Renal cortex interstitium (tissue), 11 donors: Measurements from ENCODE around the gene GID8. TPM values are rescaled to one million over a fixed set of nuclear protein-coding genes. Genes with fewer than 3 reads are reported as not detected.

Experiments used
- DNase-seq, 11 donors: peaks; one replicate each; pipeline ENCODE4 v3.0.0-alpha.2; 2013; ENCODE audit warnings: low read depth in 9 of 11, low spot score in 4 of 11; ENCODE audit errors: extremely low read depth in 1 of 11
- polyA plus RNA-seq, 3 donors: library from polyadenylated mRNA; unstranded; fragments of 120-200 nt; gene quantifications; one replicate each; pipeline ENCODE4 v1.2.1, GENCODE V29; 2013; ENCODE audit not compliant: insufficient read length in 3 of 3

The GID8 gene
- polyA plus RNA-seq, 3 donors: 53.6 to 55.9 (median 55.4) TPM

- DNase-seq: no peak
Observed at GRCh38 chr20:62898970-62899632, 38.8 kb upstream of the GID8 start.

- DNase-seq: no peak
Observed at GRCh38 chr20:62899633-62900051, 38.3 kb upstream of the GID8 start.

- DNase-seq: peak in 6 of 11 donors; percentile 56 to 67 (median 64)
Observed at GRCh38 chr20:62900052-62900691, 37.8 kb upstream of the GID8 start.

DNA sequence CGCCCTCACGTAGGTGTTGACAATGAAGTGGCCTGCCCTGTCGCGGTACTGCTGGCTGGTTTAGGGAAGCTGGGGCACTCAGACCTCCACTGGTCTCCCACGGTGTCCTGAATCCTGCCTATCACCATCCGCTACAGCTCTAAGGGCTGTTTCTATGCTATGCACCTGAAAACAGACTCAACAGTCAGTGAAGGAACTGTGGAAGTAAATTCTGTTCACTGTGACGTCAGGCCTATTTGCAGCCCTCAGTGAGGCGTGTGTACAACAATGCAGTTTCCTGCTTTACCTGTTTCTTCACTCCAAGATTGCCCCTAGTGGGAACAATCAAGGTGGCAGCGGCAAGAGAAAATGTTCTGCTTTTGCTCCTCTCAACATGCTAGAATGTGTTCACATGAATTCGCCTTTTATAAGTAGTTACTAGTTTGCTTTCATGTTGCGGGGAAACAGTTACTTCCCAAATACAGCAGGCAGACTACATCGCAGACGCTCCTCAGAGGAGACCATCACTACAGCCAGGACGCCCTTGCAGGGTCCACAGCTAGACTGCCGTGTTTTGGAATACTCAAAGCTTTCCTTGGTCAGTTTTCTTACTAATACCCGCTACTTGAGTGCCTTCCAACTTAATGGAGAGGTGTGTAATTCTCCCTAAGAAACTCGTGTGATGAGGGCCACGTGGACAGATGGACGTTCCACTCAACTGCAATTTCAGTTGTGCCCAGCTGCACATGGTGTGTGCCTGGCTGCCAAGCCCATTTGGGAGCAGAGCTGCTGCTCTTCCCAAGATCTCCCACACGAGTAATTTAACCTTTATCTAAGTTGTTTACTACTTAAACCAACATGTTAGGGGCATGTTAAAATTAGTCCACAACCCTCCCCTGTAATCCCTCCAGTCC lies 37.0 kb upstream of the GID8 start:
- DNase-seq: peak in 5 of 11 donors; percentile 39 to 65 (median 57)

DNA sequence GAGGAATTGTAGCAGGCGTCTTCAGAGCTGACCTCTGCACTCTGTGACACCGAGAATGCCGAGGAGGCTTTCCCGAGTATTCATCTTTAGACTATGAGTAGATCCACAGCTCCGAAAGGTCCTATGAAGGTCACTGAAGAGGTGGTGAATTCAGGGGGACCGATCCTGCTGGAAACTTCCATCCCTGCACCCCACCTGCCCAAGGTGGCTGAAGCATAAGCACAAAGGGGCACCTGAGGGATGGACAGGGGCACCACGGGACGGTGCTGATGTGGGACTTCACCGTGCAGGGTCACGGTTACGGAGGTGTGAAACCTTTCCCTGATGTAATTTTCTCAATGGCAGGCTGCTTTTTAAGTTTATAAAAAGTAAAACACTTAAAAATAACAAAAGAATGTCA lies 36.1 kb upstream of the GID8 start:
- no peak for DNase-seq

DNA sequence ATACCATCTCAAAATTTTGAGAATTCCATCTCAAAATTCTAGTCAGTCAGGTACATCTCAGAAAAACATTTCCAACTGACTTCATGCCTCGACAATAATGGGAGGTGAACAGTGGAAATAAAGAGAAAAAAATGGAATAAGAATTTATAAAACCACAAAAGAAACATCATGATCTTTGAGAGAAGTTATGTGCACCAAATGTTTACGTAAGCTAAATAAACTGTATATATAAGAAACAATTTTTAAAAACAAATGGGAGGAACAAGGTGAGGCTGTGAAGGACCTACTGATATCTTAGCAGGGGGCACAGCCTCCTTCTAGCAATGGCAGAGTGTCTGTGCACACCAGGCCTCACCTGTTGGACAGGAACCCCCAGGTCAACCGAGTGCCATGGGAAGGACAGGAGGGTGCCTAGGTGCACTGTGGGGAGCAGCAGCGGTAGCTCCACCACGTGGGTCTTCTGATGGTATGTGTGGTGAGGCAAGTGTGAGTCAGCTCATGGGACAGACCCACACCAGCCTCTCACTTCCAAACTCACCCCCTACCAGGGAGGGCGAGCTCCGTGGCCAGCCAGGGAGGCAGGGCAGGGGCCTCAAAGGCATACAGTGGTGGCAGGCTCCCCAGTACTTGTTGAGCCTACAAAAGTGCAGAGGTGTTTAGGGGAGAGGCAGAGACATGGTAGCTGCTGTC lies 34.9 kb upstream of the GID8 start:
- DNase-seq: no peak

- DNase-seq: no peak
Observed at GRCh38 chr20:62905536-62906117, 32.3 kb upstream of the GID8 start.

GRCh38 chr20:62906209-62906608 lies 31.7 kb upstream of the GID8 start:
- no peak for DNase-seq

GRCh38 chr20:62906647-62907375 lies 31.1 kb upstream of the GID8 start:
- DNase-seq: no peak

DNA sequence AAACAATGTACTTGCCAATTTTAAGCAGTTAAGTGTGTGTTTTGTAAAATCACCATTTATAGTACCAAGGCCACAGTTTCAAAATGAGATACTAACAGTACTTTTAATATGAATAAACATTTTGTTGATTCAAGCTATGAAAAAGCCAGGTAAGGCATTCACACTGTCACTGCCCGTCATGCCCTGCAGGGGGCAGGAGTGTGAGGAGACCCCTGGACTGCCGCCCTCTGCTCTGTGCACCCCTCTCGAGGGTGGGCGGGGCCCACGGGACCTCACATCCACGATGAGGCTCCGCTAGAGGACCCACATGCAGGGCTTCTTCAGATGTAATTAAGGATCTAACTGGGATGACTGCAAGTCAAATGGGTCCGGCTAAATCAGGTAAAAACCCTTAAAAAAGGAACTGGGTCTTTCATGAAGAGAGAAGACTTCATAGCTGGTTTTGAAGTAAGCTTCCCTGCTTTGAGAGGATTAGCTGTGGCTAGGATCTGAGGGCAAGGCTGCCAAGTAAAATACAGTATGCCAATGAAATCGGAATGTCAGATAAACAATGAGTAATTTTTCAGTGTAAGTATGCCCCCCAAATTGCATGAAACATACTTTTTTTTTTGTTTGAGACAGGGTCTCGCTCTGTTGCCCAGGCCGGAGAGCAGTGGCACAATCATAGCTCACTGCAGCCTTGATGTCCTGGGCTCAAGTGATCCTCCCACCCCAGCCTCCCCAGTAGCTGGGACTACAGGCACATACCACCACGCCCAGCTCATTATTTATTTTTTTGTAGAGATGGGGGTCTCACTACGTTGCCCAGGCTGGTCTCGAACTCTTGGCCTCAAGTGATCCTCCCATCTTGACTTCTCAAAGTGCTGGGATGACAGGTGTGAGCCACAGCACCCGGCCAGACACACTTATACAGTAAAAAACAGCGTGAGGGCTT lies 30.3 kb upstream of the GID8 start:
- DNase-seq: no peak

DNA sequence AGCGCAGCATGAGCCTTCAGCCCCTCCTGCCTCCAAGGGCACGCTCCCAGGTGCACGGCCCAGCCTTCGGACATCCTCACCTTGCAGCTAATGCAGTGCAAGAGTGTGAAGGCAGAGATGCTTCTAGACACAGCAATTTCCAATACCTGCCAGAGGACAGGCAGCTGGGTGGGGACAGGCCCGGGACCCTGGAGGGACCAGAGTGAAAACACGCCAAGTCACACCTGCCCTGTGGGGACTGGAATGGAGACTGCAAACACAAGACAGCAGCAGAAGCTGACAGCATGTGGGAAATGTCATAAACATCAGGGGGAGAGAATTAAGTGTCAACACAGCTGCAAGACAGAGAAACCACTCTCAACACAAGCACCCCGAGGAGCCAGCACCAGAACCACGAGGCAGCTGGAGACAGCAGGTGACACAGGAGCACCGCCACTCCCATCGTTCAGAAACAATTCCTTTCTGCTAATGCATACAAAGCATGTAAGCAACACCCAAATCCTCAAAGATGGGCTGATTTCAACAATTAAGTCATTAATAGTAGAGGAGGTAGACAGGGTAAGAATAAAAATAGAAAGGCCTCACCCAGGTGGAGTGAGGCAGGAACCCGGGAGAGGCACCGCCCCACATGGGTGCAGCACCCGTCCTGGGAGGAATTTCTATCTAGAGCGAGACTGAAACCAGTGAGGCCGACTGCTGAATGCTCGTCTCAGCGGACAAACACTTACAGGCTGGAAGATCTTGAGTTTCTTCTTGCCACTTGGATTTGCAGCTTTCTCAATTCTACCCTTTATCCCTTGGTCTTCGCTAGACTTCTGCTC lies 28.8 kb upstream of the GID8 start:
- DNase-seq: no peak

DNA sequence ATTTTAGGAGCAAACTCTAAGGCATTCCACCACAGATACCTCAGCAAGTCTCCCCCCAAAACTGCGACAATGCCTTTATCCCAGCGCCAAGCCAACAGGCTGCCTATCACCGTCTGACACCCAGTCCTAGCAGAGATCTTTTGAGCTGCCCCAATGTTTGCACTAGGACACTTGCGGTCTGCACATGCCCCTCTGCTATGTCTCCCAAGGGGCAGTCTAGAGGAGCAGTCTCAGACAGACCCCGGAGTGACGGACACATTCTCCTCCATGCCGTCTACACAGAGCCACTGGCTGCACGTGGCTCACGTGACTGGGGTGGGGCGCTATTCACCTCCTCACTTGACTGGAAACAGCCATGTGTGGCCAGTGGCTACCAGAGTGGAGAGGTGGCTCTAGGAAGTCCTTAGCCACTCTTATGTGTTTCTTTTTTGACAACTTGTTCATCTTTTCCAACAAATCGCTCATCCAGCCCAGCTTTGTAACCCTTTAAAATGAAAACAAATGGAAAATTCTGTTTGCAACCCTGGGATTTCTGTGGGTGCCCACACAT lies 27.7 kb upstream of the GID8 start:
- DNase-seq: no peak

GRCh38 chr20:62910777-62911497 lies 27.0 kb upstream of the GID8 start:
- no peak for DNase-seq

GRCh38 chr20:62911701-62912280 lies 26.2 kb upstream of the GID8 start:
- no peak for DNase-seq

- no peak for DNase-seq
Observed at GRCh38 chr20:62913043-62913630, 24.8 kb upstream of the GID8 start.
